Activated naive CD4-positive, alpha-beta T cell treated with Interleukin-2 at 50 U/mL for 16 hours (primary cell): Measurements from ENCODE around the gene ELF2.
A peak's percentile ranks its signal among the peaks of the same experiment; 100 is the strongest.
"Not testable (repeated sequence)": the region's sequence is repeated elsewhere in the genome, so short reads cannot be mapped to it uniquely, and the experiment has no call there.

Source experiments
- DNase-seq: peaks from one replicate; pipeline ENCODE4 v3.0.0-alpha.2; 2020

The ELF2 gene

GRCh38 chr4:139177869-139178619 lies 1.0 kb upstream of the ELF2 start:
- peak; percentile 89 for DNase-seq

GRCh38 chr4:139176302-139177048 lies 543 bp downstream of the ELF2 start:
- DNase-seq = peak; percentile 75

GRCh38 chr4:139175646-139176301 lies 1.2 kb downstream of the ELF2 start:
- DNase-seq = no peak

- DNase-seq = peak; percentile 8
Observed at GRCh38 chr4:139171876-139172691, 4.9 kb downstream of the ELF2 start.

GRCh38 chr4:139170932-139171331 lies 6.1 kb downstream of the ELF2 start:
- DNase-seq = no peak

GRCh38 chr4:139167774-139168444 lies 9.1 kb downstream of the ELF2 start:
- no peak for DNase-seq

- DNase-seq = no peak
Observed at GRCh38 chr4:139164731-139165130, 12.3 kb downstream of the ELF2 start.

GRCh38 chr4:139163806-139164206 lies 13.2 kb downstream of the ELF2 start:
- no peak for DNase-seq

GRCh38 chr4:139157977-139158376 lies 19.0 kb downstream of the ELF2 start:
- not testable (repeated sequence) for DNase-seq

- no peak for DNase-seq
Observed at GRCh38 chr4:139154952-139155557, 22.0 kb downstream of the ELF2 start.

GRCh38 chr4:139154538-139154937 lies 22.5 kb downstream of the ELF2 start:
- no peak for DNase-seq

- DNase-seq = no peak
Observed at GRCh38 chr4:139154134-139154421, 22.9 kb downstream of the ELF2 start.

- no peak for DNase-seq
Observed at GRCh38 chr4:139153411-139154133, 23.4 kb downstream of the ELF2 start.

- no peak for DNase-seq
Observed at GRCh38 chr4:139152249-139152648, 24.8 kb downstream of the ELF2 start.

- no peak for DNase-seq
Observed at GRCh38 chr4:139146926-139147629, 29.9 kb downstream of the ELF2 start.

- DNase-seq = no peak
Observed at GRCh38 chr4:139145552-139145932, 31.5 kb downstream of the ELF2 start.

GRCh38 chr4:139144911-139145551 lies 32.0 kb downstream of the ELF2 start:
- DNase-seq = no peak

GRCh38 chr4:139144161-139144859 lies 32.7 kb downstream of the ELF2 start:
- no peak for DNase-seq

- no peak for DNase-seq
Observed at GRCh38 chr4:139142980-139143379, 34.0 kb downstream of the ELF2 start.

- DNase-seq = no peak
Observed at GRCh38 chr4:139142087-139142486, 34.9 kb downstream of the ELF2 start.
